ENCODE data around the gene TLE3. TPM values are rescaled to one million over a fixed set of nuclear protein-coding genes. Genes with fewer than 3 reads are reported as not detected.
"Not testable (repeated sequence)": the region's sequence is repeated elsewhere in the genome, so short reads cannot be mapped to it uniquely, and the experiment has no call there.

TLE3 gene
- 35.2 and 36.0 TPM in 2 replicates for total RNA-seq (2014; rRNA removed; shearing (Covaris generic))

GRCh38 chr15:70097321-70098152, at the start of gene TLE3:
Gene TLE3, minus strand, starts transcription at chr15:70097917. Its CDS starts 1,119 bp downstream, at chr15:70096798.
- no peaks in the 10 kb centered on the region for H3K9me3 ChIP-seq (replicated peaks)

GRCh38 chr15:70147178-70147760, 49.6 kb upstream of the TLE3 start:
- no peaks in the 10 kb centered on the region for H3K36me3 ChIP-seq
- no peak overlapping the region for H3K4me3 ChIP-seq
- peaks cover 19% of the 10 kb centered on the region for H3K4me1 ChIP-seq (replicated peaks)
- no peak for DNase-seq (ENCODE audit: low read depth in 1 of 2, low spot score in 2 of 2)
- no peaks in the 10 kb centered on the region for H3K27me3 ChIP-seq (replicated peaks)
- no peaks in the 10 kb centered on the region for H3K9me3 ChIP-seq (replicated peaks)
- no peak overlapping the region for H3K27ac ChIP-seq

More at GRCh38 chr15:70097321-70098152, at the start of gene TLE3:
- Histone ChIP-seq H3K4me1 (replicated peaks) (peaks cover 46% of the 10 kb centered on the region), H3K4me3 (peak within 1 kb of the TSS; percentile 94), H3K36me3 (peaks cover 40% of the 10 kb centered on the region), H3K27ac (peak within 1 kb of the TSS; percentile 88), H3K27me3 (replicated peaks) (no peaks in the 10 kb centered on the region)
- peak; percentile 98 for DNase-seq (ENCODE audit: low read depth in 1 of 2, low spot score in 2 of 2)

- Histone ChIP-seq H3K36me3 (no peaks in the 10 kb centered on the region), H3K4me1 (replicated peaks) (peaks cover 24% of the 10 kb centered on the region), H3K4me3 (no peak overlapping the region), H3K27ac (no peak overlapping the region), H3K27me3 (replicated peaks) (no peaks in the 10 kb centered on the region), H3K9me3 (replicated peaks) (no peaks in the 10 kb centered on the region)
- DNase-seq (ENCODE audit: low read depth in 1 of 2, low spot score in 2 of 2) = no peak
These were observed 49.1 kb upstream of the TLE3 start for GRCh38 chr15:70146771-70147170.

- no peak for DNase-seq (ENCODE audit: low read depth in 1 of 2, low spot score in 2 of 2)
- H3K4me1 ChIP-seq (replicated peaks) = peaks cover 24% of the 10 kb centered on the region
- no peaks in the 10 kb centered on the region for H3K27me3 ChIP-seq (replicated peaks)
- H3K27ac ChIP-seq = no peak overlapping the region
- no peaks in the 10 kb centered on the region for H3K36me3 ChIP-seq
- H3K9me3 ChIP-seq (replicated peaks) = no peaks in the 10 kb centered on the region
- H3K4me3 ChIP-seq = no peak overlapping the region
These were observed 48.4 kb upstream of the TLE3 start for GRCh38 chr15:70146162-70146561.

GRCh38 chr15:70145261-70145660, 47.5 kb upstream of the TLE3 start:
- DNase-seq (ENCODE audit: low read depth in 1 of 2, low spot score in 2 of 2) = no peak
- no peak overlapping the region for H3K4me3 ChIP-seq
- peaks cover 28% of the 10 kb centered on the region for H3K4me1 ChIP-seq (replicated peaks)
- no peaks in the 10 kb centered on the region for H3K36me3 ChIP-seq
- H3K27me3 ChIP-seq (replicated peaks) = no peaks in the 10 kb centered on the region
- no peak overlapping the region for H3K27ac ChIP-seq
- H3K9me3 ChIP-seq (replicated peaks) = no peaks in the 10 kb centered on the region

- peak in 1 of 2 experiments; percentile 37 for DNase-seq (ENCODE audit: low read depth in 1 of 2, low spot score in 2 of 2)
- no peaks in the 10 kb centered on the region for H3K27me3 ChIP-seq (replicated peaks)
- no peaks in the 10 kb centered on the region for H3K9me3 ChIP-seq (replicated peaks)
- no peak overlapping the region for H3K27ac ChIP-seq
- H3K4me1 ChIP-seq (replicated peaks) = peaks cover 29% of the 10 kb centered on the region
- no peaks in the 10 kb centered on the region for H3K36me3 ChIP-seq
- H3K4me3 ChIP-seq = no peak overlapping the region
These were observed 44.8 kb upstream of the TLE3 start for GRCh38 chr15:70142322-70143191.

- Histone ChIP-seq H3K4me1 (replicated peaks) (peaks cover 29% of the 10 kb centered on the region), H3K36me3 (no peaks in the 10 kb centered on the region), H3K27me3 (replicated peaks) (no peaks in the 10 kb centered on the region), H3K9me3 (replicated peaks) (no peaks in the 10 kb centered on the region), H3K4me3 (no peak overlapping the region), H3K27ac (no peak overlapping the region)
- no peak for DNase-seq (ENCODE audit: low read depth in 1 of 2, low spot score in 2 of 2)
These were observed 44.3 kb upstream of the TLE3 start for GRCh38 chr15:70142072-70142321.

- H3K4me1 ChIP-seq (replicated peaks) = peaks cover 29% of the 10 kb centered on the region
- H3K9me3 ChIP-seq (replicated peaks) = no peaks in the 10 kb centered on the region
- no peak overlapping the region for H3K27ac ChIP-seq
- H3K4me3 ChIP-seq = peak overlapping the region; percentile 14
- H3K27me3 ChIP-seq (replicated peaks) = no peaks in the 10 kb centered on the region
- H3K36me3 ChIP-seq = no peaks in the 10 kb centered on the region
- no peak for DNase-seq (ENCODE audit: low read depth in 1 of 2, low spot score in 2 of 2)
These were observed 43.8 kb upstream of the TLE3 start for GRCh38 chr15:70141376-70142071.

- peak; percentile 53 to 61 for DNase-seq (ENCODE audit: low read depth in 1 of 2, low spot score in 2 of 2)
- H3K4me3 ChIP-seq = peak overlapping the region; percentile 14
- no peaks in the 10 kb centered on the region for H3K36me3 ChIP-seq
- no peak overlapping the region for H3K27ac ChIP-seq
- H3K4me1 ChIP-seq (replicated peaks) = peaks cover 29% of the 10 kb centered on the region
- no peaks in the 10 kb centered on the region for H3K27me3 ChIP-seq (replicated peaks)
- H3K9me3 ChIP-seq (replicated peaks) = no peaks in the 10 kb centered on the region
These were observed 43.0 kb upstream of the TLE3 start for GRCh38 chr15:70140543-70141375.

GRCh38 chr15:70140025-70140542, 42.4 kb upstream of the TLE3 start:
- Histone ChIP-seq H3K27me3 (replicated peaks) (no peaks in the 10 kb centered on the region), H3K9me3 (replicated peaks) (no peaks in the 10 kb centered on the region), H3K36me3 (no peaks in the 10 kb centered on the region), H3K4me3 (no peak overlapping the region), H3K4me1 (replicated peaks) (peaks cover 29% of the 10 kb centered on the region), H3K27ac (no peak overlapping the region)
- DNase-seq (ENCODE audit: low read depth in 1 of 2, low spot score in 2 of 2) = no peak

GRCh38 chr15:70137967-70138366, 40.2 kb upstream of the TLE3 start:
- Histone ChIP-seq H3K36me3 (no peaks in the 10 kb centered on the region), H3K4me1 (replicated peaks) (peaks cover 28% of the 10 kb centered on the region), H3K4me3 (no peak overlapping the region), H3K27me3 (replicated peaks) (no peaks in the 10 kb centered on the region), H3K27ac (no peak overlapping the region), H3K9me3 (replicated peaks) (no peaks in the 10 kb centered on the region)
- DNase-seq (ENCODE audit: low read depth in 1 of 2, low spot score in 2 of 2) = no peak

- not testable (repeated sequence) for H3K27ac ChIP-seq; DNase-seq (ENCODE audit: low read depth in 1 of 2, low spot score in 2 of 2); H3K36me3 ChIP-seq; H3K4me3 ChIP-seq; H3K9me3 ChIP-seq (replicated peaks); H3K27me3 ChIP-seq (replicated peaks)
- H3K4me1 ChIP-seq (replicated peaks) = peaks cover 18% of the 10 kb centered on the region
These were observed 39.3 kb upstream of the TLE3 start for GRCh38 chr15:70137021-70137420.

Data from SJSA1 (cell line).